ENCODE measurements around the gene POLD3.
"Not testable (repeated sequence)": the region's sequence is repeated elsewhere in the genome, so short reads cannot be mapped to it uniquely, and the experiment has no call there.

Gene POLD3

DNA sequence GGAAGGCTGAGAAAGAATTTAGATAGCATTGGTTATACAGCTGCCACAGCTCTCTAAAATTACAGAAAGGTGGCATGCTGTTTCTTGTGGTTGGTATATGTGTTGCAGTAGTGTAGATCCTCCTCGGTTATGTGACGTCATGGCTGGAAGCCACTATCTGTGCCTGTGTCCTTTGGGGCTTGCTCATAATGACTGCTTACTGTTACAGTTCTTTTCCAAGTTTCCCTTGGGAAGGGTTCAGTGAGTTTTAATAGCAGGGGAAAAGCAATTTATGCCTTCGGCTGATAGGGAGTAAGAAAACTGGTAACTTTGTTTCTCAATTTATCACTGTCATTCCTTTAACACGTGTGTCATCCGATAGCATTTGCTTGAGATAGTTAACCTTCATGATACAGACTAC, 47.2 kb downstream of the POLD3 start:
- DNase-seq: no peak

DNA sequence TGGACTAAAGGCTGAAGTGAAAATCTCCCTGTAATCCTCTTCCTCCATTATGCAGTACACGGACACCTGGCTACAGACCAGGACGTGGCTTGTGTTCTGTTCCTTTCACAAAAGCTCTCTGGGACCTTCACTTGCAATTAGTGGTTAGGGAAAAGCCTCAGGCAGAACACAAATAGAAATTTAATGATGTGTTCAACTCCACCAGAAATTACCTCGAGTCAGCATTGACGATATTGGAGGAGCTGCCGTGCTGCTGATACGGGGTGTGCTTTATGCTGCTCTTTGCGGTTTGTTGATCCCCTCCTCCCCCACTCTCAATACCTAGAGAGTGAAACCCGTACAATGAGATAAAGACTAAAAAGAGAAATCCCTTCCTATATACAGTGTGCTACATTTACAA, 48.9 kb downstream of the POLD3 start:
- DNase-seq: no peak

DNA sequence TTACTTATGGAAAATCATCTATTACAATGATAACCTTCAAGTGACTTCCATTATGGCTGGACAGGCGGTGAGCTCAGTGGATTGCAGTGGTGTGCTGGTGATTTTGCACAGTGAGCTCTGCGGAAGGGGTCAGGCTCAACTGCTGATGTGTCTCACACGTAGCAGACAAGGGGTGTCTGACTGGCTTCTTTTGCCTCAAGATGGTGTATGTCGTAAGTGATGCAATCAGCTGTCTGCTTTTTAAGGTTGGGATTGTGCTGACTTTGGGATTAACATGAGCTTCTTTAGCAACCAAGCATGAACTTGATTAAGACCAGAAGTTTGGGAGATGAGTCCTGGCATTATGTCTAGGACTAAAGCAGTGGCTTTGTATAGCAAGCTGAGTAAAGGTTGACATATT, 49.5 kb downstream of the POLD3 start:
- DNase-seq: no peak

DNA sequence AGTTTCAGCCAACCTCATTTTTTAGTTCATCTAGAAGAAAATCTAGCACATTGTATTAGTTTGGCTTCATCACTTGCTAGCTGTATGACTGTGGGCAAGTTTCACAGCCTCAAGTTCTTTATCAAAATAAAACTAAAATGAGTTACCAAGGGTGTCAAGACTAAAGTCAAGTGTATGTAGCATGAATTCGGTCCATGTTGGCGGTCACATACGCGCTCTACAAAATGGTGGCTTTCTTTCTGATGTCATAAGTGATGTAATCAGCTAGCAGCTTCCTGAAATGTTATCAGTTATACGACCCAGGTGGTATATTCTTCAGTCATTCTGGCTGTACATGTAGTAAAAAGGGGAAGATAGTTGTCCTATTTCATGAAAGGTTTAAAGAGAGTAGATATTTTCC, 50.5 kb downstream of the POLD3 start:
- DNase-seq: no peak

DNA sequence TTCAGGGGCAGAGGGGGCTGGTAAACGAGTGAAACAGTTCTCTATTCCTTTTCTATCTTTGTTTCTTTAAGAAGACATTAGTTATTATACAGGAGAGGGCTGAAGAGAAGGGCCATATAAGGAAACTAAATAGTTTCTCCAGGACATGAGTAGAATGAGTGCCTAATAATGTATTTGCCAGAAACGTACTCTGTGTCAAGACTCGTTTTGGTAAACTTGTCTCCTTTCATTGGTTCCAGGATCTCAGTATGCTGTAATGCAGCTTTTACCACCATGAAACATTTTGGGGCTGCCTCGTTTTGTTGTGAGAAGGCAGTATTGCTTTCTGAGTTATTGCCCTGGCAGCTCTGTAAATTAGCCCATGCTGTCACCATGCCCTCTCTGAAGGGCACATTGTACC, 51.7 kb downstream of the POLD3 start:
- no peak for DNase-seq

DNA sequence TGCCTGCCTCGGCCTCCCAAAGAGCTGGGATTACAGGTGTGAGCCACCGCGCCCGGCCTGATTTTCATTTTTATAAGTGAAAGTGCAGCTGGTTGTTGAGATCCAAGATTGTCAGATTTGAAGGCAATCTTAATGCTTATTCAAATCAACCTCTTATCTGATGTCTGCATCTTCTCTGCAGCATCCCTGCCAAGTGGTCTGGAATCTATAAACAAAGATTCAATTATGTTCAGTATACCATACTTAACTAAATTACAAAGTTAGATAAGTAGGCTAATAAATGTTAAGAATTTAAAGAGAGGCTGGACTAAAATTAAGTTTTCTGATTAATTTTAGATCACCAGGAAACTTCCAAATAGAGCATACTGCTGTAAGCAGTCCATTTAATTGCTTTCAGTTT, 53.8 kb downstream of the POLD3 start:
- no peak for DNase-seq

DNA sequence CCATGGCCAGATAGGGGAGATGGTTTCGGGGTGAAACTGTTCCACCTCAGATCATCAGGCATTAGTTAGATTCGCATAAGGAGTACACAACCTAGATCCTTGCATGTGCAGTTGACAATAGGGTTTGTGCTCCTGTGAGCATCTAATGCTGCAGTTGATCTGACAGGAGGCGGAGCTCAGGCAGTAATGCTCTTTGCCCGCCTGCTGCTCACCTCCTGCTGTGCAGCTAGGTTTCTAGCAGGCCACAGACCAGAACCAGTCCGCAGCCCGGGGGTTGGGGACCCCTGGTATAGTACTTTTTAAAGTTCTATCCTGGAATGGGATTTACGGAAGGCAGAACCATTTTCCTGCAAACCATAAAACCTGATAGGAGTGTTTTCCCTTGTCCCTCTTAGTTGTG, 54.6 kb downstream of the POLD3 start:
- DNase-seq: no peak

DNA sequence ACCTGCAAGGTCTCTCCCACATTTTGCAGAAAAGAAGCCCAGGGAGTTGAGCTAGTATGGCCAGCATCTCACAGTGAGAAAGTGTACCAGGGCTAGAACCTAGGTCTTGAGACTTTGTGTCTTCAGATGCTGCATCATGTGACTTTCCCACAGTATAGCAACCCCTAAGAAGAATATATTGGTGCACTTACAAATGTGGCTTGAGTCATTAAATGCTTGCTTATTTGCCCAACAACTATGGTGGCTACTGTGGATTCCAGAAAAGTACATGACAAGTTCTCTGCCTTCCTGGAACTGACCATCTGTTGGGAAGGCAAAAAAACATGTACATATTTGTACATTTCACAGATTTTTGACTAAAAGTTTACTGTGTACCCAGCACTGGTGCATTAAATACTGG, 55.0 kb downstream of the POLD3 start:
- no peak for DNase-seq

DNA sequence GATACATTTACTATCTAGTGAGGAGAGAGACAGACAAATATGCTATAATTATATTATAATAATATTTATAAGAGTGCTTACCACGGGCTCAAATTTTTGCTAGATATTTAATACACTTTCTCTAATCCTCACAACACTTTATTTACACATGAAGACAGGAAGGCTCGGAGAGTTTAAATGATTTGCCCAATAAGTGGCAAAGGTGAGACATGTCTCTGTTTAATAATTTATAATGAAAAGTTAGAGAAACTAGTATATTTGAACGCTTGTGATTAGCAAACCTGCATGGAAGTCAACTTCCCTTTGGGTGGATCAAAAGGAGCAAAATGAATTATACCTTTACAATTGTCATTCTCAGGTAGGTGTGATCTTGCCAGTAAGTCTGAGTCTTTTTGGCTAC, 55.4 kb downstream of the POLD3 start:
- no peak for DNase-seq

DNA sequence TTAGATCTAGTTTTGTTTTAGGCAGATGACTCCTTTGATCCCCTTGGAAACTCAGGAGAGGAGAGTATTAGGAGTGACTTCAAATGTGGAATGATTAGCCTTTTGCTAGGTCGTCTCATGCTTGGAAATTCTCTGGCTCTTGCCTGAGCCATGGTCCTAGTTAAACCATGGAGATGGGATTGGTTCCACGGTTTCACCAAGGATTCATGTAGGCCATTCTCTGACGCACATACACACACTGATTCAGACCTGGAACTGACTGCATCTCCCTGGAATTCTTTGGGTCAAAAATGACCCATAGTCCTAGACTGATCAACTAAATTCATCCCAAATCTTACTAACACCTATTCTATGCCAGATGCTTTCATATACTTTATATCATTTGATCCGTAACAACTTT, 56.5 kb downstream of the POLD3 start:
- no peak for DNase-seq

DNA sequence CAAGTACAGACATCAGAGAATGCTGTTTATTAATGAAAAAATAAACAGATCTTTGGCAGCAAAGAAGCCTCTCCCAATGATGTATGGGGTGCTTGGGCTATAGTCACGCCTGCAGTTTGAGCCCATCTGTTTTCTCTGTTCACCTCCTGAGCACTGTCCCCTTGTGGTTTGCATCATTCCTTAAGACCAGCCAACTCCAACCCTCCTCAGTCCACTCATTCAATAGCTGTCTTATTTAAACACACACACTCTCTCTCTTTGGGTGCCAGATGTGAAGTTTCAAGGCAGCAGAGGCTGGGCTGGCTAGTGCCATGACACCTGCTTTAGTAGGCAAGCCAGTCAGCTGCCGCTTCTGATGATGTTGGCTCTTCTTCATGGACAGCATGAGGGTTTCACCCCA, 58.1 kb downstream of the POLD3 start:
- no peak for DNase-seq

DNA sequence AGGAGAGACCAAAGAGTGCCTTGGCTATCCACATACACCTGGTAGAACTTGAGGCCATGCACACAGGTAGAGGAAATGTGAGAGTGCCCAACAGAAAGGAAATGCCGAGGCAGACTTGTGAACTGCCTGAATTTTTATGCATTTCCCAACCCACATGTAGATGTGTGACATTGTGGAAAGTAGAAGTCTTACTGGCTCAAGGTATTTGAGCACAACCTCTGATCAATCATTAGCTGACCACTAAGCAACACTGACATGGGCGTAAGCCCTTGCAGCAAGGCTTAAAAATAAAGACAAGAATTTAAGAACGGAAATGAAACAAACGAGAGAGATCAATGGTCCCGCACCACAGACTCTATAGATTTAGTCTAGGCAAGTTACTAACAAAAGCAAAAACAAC, 62.6 kb downstream of the POLD3 start:
- no peak for DNase-seq

DNA sequence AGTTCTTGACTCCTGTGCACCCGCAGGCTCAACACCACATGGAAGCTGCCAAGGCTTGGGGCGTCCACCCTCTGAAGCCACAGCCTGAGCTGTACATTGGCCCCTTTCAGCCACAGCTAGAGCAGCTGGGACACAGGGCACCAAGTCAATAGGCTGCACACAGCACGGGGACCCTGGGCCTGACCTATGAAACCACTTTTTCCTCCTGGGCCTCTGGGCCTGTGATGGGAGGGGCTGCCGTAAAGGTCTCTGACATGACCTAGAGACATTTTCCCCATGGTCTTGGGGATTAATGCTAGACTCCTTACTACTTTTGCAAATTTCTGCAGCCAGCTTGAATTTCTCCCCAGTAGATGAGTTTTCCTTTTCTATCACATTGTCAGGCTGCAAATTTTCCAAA, 66.7 kb downstream of the POLD3 start:
- not testable (repeated sequence) for DNase-seq

DNA sequence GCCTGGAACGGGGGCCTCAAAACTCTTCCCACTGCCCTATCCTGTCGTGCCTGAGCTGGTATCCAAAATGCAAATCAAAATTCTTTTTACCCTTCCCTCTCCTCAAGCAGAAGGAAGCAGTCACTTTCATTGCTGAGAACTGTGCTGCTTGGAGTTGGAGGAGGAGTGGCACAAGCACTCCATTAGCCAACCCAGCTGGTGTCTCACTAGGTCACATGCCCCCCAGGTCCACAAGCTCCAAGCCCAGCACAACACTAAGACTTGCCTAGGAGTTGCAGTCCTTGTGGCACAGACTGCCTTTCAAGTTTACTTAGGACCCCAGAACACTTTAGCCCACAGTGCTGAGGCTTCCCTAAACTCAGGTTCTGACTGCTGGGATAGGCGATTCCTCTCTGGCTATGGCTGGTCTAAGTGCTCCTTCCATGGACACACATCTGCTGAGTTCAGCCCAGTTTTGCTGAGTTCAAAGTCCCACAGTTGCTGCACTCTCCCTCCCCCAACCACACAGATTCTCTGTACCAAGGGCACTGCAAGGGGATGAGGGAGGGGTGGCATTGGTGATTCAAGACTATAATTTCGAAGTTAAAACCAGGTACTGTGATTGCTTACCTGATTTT, 70.2 kb downstream of the POLD3 start:
- no peak for DNase-seq

DNA sequence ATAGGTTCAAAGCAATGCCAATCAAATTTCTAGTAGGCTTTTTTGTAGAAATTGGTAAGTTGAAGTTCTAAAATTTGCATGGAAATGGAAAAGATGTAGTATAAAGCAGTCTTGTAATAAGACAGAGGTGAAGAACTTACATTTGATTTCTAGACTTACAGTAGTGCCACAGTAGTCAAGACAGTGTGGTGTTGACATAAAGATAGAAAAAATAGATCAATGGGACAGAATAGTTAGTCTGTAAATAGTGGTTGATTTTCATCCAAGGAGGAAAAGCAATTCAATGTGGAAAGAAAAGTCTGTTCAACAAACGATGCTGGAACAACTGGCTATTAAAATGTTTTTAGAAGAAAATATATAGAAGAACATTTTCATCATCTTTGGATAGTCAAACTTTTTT, 70.9 kb downstream of the POLD3 start:
- no peak for DNase-seq

DNA sequence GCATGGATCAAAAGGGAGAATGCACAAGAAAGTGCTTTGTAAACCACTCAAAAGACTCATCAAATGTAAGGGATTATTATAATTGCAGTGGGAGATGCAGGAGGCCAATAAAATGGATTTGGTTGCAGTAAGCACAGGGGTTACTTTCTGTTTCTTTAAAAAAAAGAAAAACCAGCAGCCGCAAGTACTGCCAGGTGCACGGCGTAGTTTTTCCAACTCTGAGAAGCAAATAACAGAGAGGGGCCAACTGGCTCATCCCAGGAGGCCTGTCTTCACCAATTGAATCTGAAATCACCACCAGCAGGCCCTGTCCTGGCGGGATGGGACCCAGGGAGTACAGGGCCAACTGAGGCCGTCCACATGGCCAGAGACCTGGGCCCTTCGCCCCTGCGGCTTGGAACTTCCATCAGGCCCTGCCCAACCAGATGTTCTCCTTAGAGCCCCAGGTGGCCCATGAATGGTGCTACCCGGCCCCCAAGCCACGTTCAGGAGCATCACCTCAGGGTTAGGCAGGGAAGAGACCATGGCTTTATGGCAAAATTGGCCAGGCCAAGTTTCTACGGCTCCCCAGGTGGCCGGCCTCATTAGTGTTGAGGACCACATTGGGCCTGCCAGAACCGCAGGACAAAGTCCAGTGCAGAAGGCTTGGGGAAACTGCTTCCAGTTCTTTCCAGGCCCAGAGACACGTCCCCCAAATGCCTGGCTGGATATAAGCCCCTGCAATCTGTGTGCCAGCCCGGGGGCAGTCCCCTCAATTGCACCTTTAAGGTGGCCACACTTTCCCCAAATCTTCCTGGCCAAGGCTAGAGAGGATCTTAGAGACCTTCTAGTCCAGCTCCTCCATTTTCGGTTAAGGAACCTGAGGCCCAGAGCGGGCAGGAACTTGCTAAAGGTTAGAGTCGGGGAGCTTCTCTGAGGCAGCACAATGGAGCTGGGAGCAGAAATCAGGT, 77.1 kb downstream of the POLD3 start:
- DNase-seq: no peak

DNA sequence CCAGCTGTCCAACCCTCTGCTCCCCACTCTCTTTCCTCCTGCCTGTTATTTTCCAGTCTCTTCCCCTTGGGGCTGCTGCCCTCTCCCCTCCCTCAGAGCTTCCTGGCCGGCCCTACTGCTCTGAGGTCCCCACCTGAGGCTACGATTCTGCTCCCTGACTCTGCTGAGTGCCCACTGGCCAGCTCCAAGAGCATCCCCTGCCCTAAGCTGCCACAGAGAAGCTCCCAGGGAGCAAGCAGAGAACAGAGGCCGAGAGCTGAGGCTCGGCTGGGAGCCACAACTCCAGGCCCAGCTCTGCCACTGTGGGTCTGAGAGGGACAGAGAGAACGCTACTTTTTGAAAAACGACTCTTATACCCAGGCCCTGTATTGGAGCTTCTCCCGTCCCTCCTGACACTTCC, 77.8 kb downstream of the POLD3 start:
- DNase-seq: no peak

DNA sequence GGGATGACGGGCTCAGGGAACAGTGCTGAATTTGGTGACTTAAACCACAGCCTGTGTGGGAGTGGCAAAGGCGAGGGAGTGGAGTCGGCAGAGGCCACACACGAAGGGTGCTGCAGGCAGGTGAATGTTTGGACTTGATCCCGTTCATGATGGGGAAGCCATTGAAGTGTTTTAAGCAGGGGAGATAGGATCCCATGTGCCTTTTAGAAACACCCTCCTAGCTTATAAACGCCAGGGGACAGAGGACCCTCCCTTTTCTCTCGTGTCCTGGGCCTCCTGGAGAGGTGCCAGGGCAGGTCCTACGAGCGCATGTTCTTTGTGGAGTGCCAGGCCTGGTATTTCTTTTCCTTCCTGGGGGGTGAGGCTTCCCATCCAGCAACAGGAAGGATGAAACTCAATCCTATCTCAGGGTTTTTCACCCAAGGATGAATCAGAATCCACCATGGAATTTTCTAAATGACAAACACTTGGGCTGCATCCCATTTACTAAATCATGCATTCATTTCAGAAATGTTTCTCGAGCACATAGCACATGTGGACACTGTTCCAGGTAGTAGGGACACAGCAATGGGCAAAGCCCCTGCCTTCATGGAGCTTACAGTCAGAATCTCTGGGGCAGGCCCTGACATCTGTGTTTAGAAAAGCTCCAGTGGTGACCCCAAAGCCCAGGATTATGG, 79.3 kb downstream of the POLD3 start:
- peak; percentile 59 for DNase-seq

DNA sequence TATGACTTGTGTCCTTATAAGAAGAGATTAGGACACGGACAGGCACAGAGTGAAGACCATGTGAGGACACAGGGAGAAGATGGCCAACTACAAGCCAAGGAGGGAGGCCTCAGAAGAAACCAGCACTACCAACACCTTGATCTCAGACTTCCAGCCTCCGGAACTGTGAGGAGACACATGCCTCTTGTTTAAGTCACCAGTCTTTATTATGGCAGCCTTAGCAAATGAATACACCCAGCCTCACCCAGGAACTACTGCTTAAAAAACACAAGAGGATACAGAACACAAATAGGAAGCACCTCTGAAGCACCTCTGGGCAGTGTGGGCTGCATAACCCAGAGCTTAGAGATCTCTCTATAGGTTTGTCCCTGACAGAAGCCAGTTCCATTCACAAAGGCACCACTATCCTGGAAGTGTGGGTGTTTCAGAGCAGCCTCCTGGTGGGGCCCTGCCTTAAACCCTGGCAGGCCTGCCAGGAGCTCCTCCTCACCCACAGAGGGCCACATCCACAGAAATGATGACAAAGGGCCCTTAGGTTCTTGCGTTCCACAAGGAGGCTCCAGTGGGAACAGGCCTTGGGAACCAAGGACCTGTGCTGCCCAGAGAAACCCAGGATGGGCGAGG, 80.1 kb downstream of the POLD3 start:
- no peak for DNase-seq

DNA sequence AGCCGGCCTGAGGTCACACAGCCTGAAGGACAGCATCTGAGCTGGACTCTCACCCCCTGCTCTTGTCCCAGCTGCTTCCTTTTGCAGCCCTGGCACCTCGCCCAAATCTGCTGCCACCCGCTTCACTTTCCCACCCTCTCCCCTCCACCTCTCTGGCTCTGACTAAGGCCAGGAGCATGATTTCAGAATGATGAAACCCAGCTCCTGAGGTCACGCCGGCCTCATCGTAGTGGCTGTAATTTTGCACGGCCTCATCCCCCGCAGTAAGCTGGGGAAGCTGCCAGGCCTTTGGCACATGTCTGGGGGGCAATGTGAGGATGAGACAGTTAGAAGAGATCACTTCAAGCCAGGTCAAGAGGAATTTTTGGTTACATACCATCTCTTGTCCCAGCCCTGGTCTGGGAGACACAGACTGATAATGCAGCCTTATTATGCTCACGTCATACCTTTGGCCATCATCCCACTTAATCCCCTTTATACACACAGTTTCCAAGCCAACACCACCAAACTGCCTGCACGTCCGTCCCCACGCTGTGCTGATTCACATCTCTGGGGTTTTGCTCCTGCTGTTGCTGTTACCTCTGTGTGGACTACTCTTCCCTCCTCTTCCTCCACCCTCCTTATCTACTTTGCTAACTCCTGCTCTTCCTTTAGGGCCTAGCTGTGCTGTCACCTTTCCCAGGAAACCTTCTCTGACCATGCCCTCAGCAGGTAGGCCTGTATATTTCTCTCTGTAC, 80.7 kb downstream of the POLD3 start:
- DNase-seq: peak; percentile 97

DNA sequence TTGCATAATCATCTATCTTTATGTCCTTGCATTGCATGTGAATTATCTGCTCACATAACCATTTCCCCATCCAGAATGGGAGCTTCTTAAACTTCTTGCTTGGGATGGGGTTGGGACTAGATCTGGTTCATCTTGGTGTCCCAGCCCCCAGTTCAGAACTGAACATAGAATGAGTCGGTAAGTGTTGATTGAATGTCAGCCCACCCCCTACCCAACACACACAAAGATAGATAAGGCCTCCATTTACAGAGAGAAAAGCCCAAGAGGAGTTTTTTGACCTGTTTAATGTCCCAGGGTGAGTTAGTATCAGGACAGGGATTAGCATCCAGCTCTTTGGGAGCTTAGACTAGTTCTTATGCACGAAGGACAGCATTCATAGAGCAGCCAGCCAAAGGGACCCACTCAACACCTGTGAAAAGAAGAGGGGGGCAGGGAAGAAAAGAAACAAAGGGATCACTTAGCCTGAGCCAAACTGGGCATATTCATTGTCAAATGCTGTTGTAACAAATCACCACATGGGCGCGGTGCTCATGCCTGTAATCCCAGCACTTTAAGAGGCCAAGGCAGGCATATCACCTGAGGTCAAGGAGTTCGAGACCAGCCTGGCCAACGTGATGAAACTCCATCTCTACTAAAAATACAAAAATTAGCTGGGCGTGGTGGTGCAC, 81.4 kb downstream of the POLD3 start:
- DNase-seq: no peak

DNA sequence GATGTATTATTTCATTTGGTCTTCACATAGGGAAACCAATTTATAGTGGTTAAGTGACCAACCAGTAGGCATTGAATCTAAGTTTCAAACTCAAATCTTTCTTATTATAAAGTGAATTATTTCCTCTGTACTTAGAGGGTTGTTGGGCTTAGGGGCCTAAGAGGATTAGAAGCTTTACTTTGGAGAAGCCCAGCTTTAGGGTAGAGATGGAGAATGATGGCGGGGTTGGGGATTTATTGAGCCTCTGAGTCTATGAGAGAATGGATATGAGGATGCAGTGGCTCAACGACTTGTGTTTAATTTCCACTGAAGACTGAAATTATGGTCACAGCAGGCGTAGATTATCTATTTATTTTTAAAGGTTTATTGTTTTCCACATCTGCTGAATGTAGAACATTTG, 83.4 kb downstream of the POLD3 start:
- DNase-seq: no peak

Measured in NCI-H226 (cell line).